Neural crest cell (in vitro differentiated cells): ENCODE measurements around the gene NR2F2. TPM values are rescaled to one million over a fixed set of nuclear protein-coding genes. Genes with fewer than 3 reads are reported as not detected.
A peak's percentile ranks its signal among the peaks of the same experiment; 100 is the strongest.

Experiments used
- DNase-seq: peaks from one replicate; pipeline ENCODE4 v3.0.0; 2021; ENCODE audit warnings: low read depth, mixed read lengths, low spot score
- H3K27ac Mint-ChIP-seq: one replicate; pipeline ENCODE4 v1.8.0; 2021; ENCODE audit warnings: mild to moderate bottlenecking, mixed read lengths; ENCODE audit not compliant: unreplicated experiment
- H3K27me3 Mint-ChIP-seq: 2 replicates; pipeline ENCODE4 v1.8.0; 2021; ENCODE audit warnings: low read depth, mild to moderate bottlenecking, mixed read lengths
- H3K36me3 Mint-ChIP-seq: 2 replicates; pipeline ENCODE4 v1.8.0; 2021; ENCODE audit warnings: low read depth, mild to moderate bottlenecking, mixed read lengths
- H3K4me1 Mint-ChIP-seq: 2 replicates; pipeline ENCODE4 v1.8.0; 2021; ENCODE audit warnings: mixed read lengths
- H3K4me3 Mint-ChIP-seq: one replicate; pipeline ENCODE4 v1.8.0; 2021; ENCODE audit warnings: mild to moderate bottlenecking, mixed read lengths
- H3K9me3 Mint-ChIP-seq: 2 replicates; pipeline ENCODE4 v1.8.0; 2021; ENCODE audit warnings: mixed read lengths
- CTCF ChIP-seq: fragments of 200-600 bp; sonication (generic); conservative IDR thresholded peaks from 2 replicates; pipeline ENCODE4 v1.5.0; 2021; ENCODE audit warnings: antibody characterized with exemption, mild to moderate bottlenecking
- total RNA-seq: library from RNA; stranded (reverse); gene quantifications from 2 replicates; pipeline ENCODE4 v1.2.1, GENCODE V29; 2021

NR2F2 gene
- total RNA-seq, 1 donor from 2014 or later, result 147 TPM

DNA sequence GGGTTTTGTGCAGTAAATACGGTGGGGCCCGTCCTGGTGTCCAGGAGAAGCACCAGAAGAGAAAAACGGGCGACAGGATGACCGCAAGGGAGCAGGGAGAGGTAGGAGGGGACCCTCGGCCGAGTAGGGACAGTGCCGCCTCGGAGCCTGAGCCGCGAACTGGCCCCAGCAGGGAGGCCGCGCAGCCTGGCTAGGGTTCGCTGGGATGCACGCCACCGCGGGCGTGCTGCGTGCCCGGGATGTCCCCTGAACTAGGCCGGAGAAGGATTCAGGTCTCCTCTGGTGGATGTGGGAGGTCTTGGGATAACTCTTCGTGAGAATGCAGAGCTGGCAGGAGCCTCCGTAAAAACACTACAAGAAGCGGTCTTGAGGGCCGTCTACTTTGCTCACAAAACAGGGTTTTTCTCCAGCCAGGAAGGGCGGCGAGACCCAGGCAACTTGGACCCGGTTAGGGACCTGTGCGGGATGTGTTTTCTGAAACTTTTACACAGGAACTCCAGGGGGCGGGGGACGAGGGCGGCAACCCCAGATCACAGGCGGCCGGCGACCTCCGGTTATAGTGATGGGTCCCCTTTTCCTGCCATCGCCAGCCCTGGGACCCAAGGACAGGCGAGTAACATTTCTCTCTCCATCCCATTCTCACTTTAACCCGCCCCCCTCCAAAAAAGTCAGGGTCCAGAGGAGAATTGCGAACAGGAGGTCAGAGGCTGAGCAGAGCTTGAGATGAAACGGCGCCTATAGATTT is 35.5 kb downstream of the NR2F2 start:
- H3K27me3 Mint-ChIP-seq, result peaks cover 100% of the 10 kb centered on the region
- no peak for TF ChIP-seq CTCF
- no peaks in the 10 kb centered on the region for H3K9me3 Mint-ChIP-seq
- H3K36me3 Mint-ChIP-seq, result peaks cover 4% of the 10 kb centered on the region
- DNase-seq, result no peak
- H3K4me1 Mint-ChIP-seq, result peaks cover 55% of the 10 kb centered on the region
- H3K27ac Mint-ChIP-seq, result no peak overlapping the region
- peak overlapping the region; percentile 77 for H3K4me3 Mint-ChIP-seq

DNA sequence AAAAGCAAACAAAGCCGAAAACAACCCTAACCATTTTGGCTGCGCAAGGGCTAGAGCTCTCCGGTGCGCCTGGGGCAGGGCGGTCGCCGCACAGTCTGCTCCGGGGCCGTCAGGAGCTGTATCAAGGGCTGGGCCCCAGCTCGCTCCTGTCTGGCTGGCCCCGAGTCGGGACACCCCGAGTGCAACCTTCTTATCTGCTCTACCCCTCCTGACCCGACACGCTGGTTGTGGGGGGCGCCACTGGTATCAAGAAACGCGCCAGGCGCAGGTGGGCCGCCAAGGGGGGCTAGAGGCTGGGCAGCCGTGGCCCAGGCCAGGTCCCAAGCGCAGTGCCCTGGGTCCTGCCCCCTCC is 36.0 kb downstream of the NR2F2 start:
- no peak overlapping the region for H3K27ac Mint-ChIP-seq
- DNase-seq, result no peak
- H3K27me3 Mint-ChIP-seq, result peaks cover 99% of the 10 kb centered on the region
- H3K36me3 Mint-ChIP-seq, result peaks cover 4% of the 10 kb centered on the region
- no peaks in the 10 kb centered on the region for H3K9me3 Mint-ChIP-seq
- peaks cover 51% of the 10 kb centered on the region for H3K4me1 Mint-ChIP-seq
- TF ChIP-seq CTCF, result no peak
- peak overlapping the region; percentile 77 for H3K4me3 Mint-ChIP-seq

DNA sequence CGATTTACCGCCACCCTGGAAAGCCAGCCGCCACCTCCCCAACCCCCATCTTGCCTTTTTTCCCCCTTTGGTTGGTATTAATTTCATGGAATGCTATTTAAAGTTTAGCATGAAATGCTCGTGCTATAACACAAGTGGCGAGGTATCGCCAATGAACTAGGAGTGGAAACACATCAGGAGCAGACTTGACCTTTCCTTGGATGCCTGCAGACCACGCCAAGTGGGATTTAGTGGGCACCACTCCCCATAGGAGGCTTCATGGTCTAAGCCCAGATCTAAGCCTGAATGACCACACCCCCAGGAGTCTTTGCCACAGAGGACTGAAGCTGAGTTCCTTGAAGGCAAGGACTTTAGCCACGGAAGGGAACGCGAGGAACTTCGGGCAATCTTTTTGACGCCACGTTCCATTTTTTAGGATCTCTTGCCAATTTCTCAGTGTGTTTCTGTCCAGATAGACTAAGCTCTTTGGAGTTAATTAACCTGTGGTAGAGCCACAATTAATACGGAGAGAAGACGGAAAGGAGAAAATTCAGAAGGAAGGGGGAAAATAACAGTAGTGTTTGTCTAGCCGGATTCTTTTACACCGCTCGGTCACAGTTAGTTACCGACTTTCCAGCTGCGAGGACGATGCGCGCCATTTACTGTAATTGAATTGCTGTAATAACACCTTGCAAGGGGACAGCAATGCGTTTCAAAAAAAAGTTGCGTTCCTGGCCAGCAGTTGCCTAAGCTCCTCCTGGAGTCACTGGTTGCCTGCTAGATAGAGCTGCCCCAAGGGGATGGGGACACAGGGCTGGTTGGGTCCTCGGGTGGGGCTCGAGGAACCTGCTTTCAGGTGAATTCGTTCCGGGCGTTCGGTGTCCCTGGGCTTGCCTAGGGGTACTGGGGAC is 37.1 kb downstream of the NR2F2 start:
- DNase-seq, result no peak
- Mint-ChIP-seq H3K9me3 (no peaks in the 10 kb centered on the region), H3K27ac (no peak overlapping the region), H3K27me3 (peaks cover 96% of the 10 kb centered on the region), H3K4me1 (peaks cover 44% of the 10 kb centered on the region), H3K36me3 (peaks cover 4% of the 10 kb centered on the region), H3K4me3 (peak overlapping the region; percentile 1)
- no peak for TF ChIP-seq CTCF

- Mint-ChIP-seq H3K4me1 (peaks cover 26% of the 10 kb centered on the region), H3K9me3 (peaks cover 4% of the 10 kb centered on the region), H3K27ac (no peak overlapping the region), H3K36me3 (peaks cover 10% of the 10 kb centered on the region), H3K4me3 (peak overlapping the region; percentile 49), H3K27me3 (peaks cover 81% of the 10 kb centered on the region)
- DNase-seq, result no peak
- TF ChIP-seq CTCF, result no peak
These were observed 38.9 kb downstream of the NR2F2 start for GRCh38 chr15:96369351-96369750.

DNA sequence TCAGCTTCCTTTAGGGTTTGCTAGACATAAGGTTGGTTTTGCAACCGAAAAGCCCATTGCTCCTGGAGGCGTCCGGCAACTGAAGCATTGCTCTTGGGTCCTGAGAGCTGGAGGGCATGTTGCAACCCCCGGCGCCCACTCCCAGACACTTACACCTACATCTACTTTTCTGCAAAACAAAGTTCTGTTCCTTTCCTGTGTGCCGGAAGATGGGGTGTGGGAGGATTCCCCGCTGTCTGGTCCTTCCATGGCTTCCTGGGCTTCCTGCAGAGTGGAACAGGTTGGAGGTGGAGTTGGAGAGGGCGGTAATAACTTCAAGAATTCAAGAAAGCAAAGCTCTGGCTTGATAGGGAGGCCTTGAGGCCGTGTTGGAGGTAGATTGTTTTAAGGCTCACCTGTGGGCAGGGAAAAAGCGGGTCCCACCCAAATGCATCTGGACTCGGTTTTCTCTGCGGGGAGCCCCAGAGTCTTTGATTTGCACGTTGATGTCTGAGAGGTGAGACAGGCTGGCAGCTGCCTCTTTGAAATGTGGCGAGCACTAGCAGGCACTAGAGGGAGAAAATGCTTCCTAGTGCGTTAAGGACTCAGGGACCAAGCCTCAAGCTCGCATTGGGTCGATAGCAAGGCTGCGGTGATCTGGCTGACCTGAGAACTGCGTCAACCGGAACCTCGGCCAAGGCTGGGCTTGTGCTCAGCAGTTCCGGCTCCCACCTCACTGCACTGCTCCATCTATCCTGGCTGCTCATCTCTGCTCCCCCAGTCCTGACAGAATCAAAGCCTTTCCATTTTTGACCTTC is 39.5 kb downstream of the NR2F2 start:
- Mint-ChIP-seq H3K27ac (no peak overlapping the region), H3K4me1 (peaks cover 25% of the 10 kb centered on the region), H3K9me3 (peaks cover 4% of the 10 kb centered on the region), H3K4me3 (no peak overlapping the region), H3K27me3 (peaks cover 74% of the 10 kb centered on the region), H3K36me3 (peaks cover 10% of the 10 kb centered on the region)
- no peak for TF ChIP-seq CTCF
- DNase-seq, result no peak
